Measurements from ENCODE around the gene CDC45.

Gene CDC45

GRCh38 chr22:19515654-19516377 is 36.1 kb downstream of the CDC45 start:
- DNase-seq (ENCODE audit: low read depth, low spot score) = no peak

GRCh38 chr22:19516378-19517170 is 36.9 kb downstream of the CDC45 start:
- DNase-seq (ENCODE audit: low read depth, low spot score) = no peak

- DNase-seq (ENCODE audit: low read depth, low spot score) = no peak
Observed at GRCh38 chr22:19517171-19517500, 37.4 kb downstream of the CDC45 start.

- no peak for DNase-seq (ENCODE audit: low read depth, low spot score)
Observed at GRCh38 chr22:19517919-19518611, 38.3 kb downstream of the CDC45 start.

- DNase-seq (ENCODE audit: low read depth, low spot score) = no peak
Observed at GRCh38 chr22:19518635-19519034, 38.9 kb downstream of the CDC45 start.

GRCh38 chr22:19519041-19519926 is 39.6 kb downstream of the CDC45 start:
- no peak for DNase-seq (ENCODE audit: low read depth, low spot score)

- DNase-seq (ENCODE audit: low read depth, low spot score) = no peak
Observed at GRCh38 chr22:19520007-19520406, 40.3 kb downstream of the CDC45 start.

- no peak for DNase-seq (ENCODE audit: low read depth, low spot score)
Observed at GRCh38 chr22:19520566-19521305, 41.0 kb downstream of the CDC45 start.

GRCh38 chr22:19522190-19522880 is 42.6 kb downstream of the CDC45 start:
- DNase-seq (ENCODE audit: low read depth, low spot score) = no peak

- DNase-seq (ENCODE audit: low read depth, low spot score) = no peak
Observed at GRCh38 chr22:19522881-19523239, 43.1 kb downstream of the CDC45 start.

GRCh38 chr22:19523240-19524169 is 43.8 kb downstream of the CDC45 start:
- peak; percentile 53 for DNase-seq (ENCODE audit: low read depth, low spot score)

- no peak for DNase-seq (ENCODE audit: low read depth, low spot score)
Observed at GRCh38 chr22:19524170-19525115, 44.7 kb downstream of the CDC45 start, which contains the start of gene CLDN5. Gene CLDN5 (minus strand): TSS chr22:19524410. CDS start chr22:19524255, 155 bp downstream.

GRCh38 chr22:19525116-19525660 is 45.5 kb downstream of the CDC45 start:
- DNase-seq (ENCODE audit: low read depth, low spot score) = no peak

- DNase-seq (ENCODE audit: low read depth, low spot score) = no peak
Observed at GRCh38 chr22:19525666-19526065, 45.9 kb downstream of the CDC45 start.

- DNase-seq (ENCODE audit: low read depth, low spot score) = no peak
Observed at GRCh38 chr22:19526076-19526701, 46.5 kb downstream of the CDC45 start.

GRCh38 chr22:19526702-19527111 is 47.0 kb downstream of the CDC45 start:
- no peak for DNase-seq (ENCODE audit: low read depth, low spot score)

GRCh38 chr22:19527321-19527721 is 47.6 kb downstream of the CDC45 start:
- DNase-seq (ENCODE audit: low read depth, low spot score) = no peak
